H1 (cell line): ENCODE measurements around the gene VGLL3. TPM values are rescaled to one million over a fixed set of nuclear protein-coding genes. Genes with fewer than 3 reads are reported as not detected.

ENCODE experiments used
- BCL11A ChIP-seq, 2 experiments: IDR thresholded peaks; one replicate each; pipeline ENCODE4 v1.6.1; 2011; ENCODE audit warnings: low read depth in 2 of 2, low read length in 2 of 2, mild to moderate bottlenecking in 2 of 2
- CBX8 ChIP-seq: fragments of 300-800, 300-1000 bp; sonication (generic); IDR thresholded peaks from 2 replicates; pipeline ENCODE4 v1.7.1; 2016; ENCODE audit warnings: low read depth, low read length, borderline replicate concordance
- CHD7 ChIP-seq: fragments of 300-600 bp; sonication (generic); IDR thresholded peaks from 2 replicates; pipeline ENCODE4 v1.7.1; 2012; ENCODE audit warnings: low read length, moderate library complexity, mild to moderate bottlenecking, inconsistent platforms; ENCODE audit not compliant: insufficient replicate concordance
- KDM4A ChIP-seq: IDR thresholded peaks from one replicate; pipeline ENCODE4 v1.7.1; 2012; ENCODE audit warnings: low read depth, mild to moderate bottlenecking, moderate library complexity, low read length, inconsistent platforms; ENCODE audit not compliant: severe bottlenecking
- MAFK ChIP-seq: IDR thresholded peaks from 2 replicates; pipeline ENCODE4 v1.6.1; 2012; ENCODE audit warnings: low read depth, mild to moderate bottlenecking, improper control_type of control experiment, low read length
- SP1 ChIP-seq: IDR thresholded peaks from 2 replicates; pipeline ENCODE4 v1.6.1; 2011; ENCODE audit warnings: low read depth, low read length
- SP4 ChIP-seq: IDR thresholded peaks from 2 replicates; pipeline ENCODE4 v1.6.1; 2012; ENCODE audit warnings: low read length, inconsistent platforms
- SRF ChIP-seq: IDR thresholded peaks from 2 replicates; pipeline ENCODE4 v1.6.1; 2011; ENCODE audit warnings: mild to moderate bottlenecking, low read depth, low read length, moderate library complexity
- TBP ChIP-seq: IDR thresholded peaks from 2 replicates; pipeline ENCODE4 v1.6.1; 2011; ENCODE audit warnings: low read depth, low read length, improper control_type of control experiment
- polyA plus RNA-seq, 7 experiments: library from polyadenylated mRNA; depleted of rRNA in 3 of 7; stranded (reverse) in 5 of 7; unstranded in 2 of 7; fragments of >200 nt in 5 of 7; fragments of 200-250 nt in 2 of 7; gene quantifications; 1 replicate in 5 of 7; 2 replicates in 1 of 7; 4 replicates in 1 of 7; pipeline versions ENCODE4 v1.2.1 to v1.2.3, GENCODE V29; 2011 to 2013; ENCODE audit warnings: missing spikeins in 2 of 7, mixed read lengths in 2 of 7
- total RNA-seq: library from RNA; stranded (reverse); fragmentation: NEBNext Ultra II Directional; extraction: Animal tissue kit (Norgen Biotek cat#: 25700); gene quantifications from 2 replicates; pipeline ENCODE4 v1.2.1, GENCODE V29; 2021
- TF ChIP-seq, protein P1 (sequence below), 3 experiments: IDR thresholded peaks; 1 replicate in 2 of 3; 2 replicates in 1 of 3; pipeline versions ENCODE4 v1.5.1 to v1.6.1; 2011; ENCODE audit warnings: low read length in 3 of 3, mild to moderate bottlenecking in 3 of 3, inconsistent platforms in 2 of 3, low read depth in 1 of 3, moderate library complexity in 1 of 3; ENCODE audit not compliant: insufficient read depth in 1 of 3; ENCODE audit errors: control extremely low read depth in 1 of 3

The VGLL3 gene
- total and polyA plus RNA-seq, 2 of the 8 experiments (the other 6 are each of a cell fraction or from before 2014, with no cell fraction given), result 13.4 to 24.2 TPM

- TF ChIP-seq CHD7 (no peak), SP4 (no peak), KDM4A (no peak), SP1 (no peak), MAFK (no peak), TBP (no peak), BCL11A (IDR thresholded peaks at IDR 0.05; ENCODE audit: low read depth in 2 of 2, low read length in 2 of 2) (no peak), SRF (no peak), CBX8 (no peak)
- TF ChIP-seq, protein P1, sequence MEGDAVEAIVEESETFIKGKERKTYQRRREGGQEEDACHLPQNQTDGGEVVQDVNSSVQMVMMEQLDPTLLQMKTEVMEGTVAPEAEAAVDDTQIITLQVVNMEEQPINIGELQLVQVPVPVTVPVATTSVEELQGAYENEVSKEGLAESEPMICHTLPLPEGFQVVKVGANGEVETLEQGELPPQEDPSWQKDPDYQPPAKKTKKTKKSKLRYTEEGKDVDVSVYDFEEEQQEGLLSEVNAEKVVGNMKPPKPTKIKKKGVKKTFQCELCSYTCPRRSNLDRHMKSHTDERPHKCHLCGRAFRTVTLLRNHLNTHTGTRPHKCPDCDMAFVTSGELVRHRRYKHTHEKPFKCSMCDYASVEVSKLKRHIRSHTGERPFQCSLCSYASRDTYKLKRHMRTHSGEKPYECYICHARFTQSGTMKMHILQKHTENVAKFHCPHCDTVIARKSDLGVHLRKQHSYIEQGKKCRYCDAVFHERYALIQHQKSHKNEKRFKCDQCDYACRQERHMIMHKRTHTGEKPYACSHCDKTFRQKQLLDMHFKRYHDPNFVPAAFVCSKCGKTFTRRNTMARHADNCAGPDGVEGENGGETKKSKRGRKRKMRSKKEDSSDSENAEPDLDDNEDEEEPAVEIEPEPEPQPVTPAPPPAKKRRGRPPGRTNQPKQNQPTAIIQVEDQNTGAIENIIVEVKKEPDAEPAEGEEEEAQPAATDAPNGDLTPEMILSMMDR (IDR thresholded peaks at IDR 0.05; ENCODE audit: control extremely low read depth in 1 of 3, insufficient read depth in 1 of 3, low read depth in 1 of 3, low read length in 3 of 3), result no peak
These were observed 25.8 kb downstream of the VGLL3 start (continued) for GRCh38 chr3:86965166-86965565.
